Osteocyte (in vitro differentiated cells): ENCODE measurements around the gene CDK1. TPM values are rescaled to one million over a fixed set of nuclear protein-coding genes. Genes with fewer than 3 reads are reported as not detected.

Experiments
- DNase-seq: peaks from one replicate; pipeline ENCODE4 v3.0.0; 2021; ENCODE audit warnings: mixed read lengths; ENCODE audit not compliant: unreplicated experiment; ENCODE audit errors: extremely low spot score
- H3K27ac Mint-ChIP-seq: one replicate; pipeline ENCODE4 v1.8.0; 2021; ENCODE audit warnings: mild to moderate bottlenecking, mixed read lengths; ENCODE audit not compliant: unreplicated experiment
- H3K27me3 Mint-ChIP-seq: one replicate; pipeline ENCODE4 v1.8.0; 2021; ENCODE audit warnings: mixed read lengths; ENCODE audit not compliant: unreplicated experiment
- H3K36me3 Mint-ChIP-seq: one replicate; pipeline ENCODE4 v1.8.0; 2021; ENCODE audit warnings: mixed read lengths; ENCODE audit not compliant: unreplicated experiment
- H3K4me1 Mint-ChIP-seq: one replicate; pipeline ENCODE4 v1.8.0; 2021; ENCODE audit warnings: mixed read lengths; ENCODE audit not compliant: unreplicated experiment
- H3K4me3 Mint-ChIP-seq: one replicate; pipeline ENCODE4 v1.8.0; 2021; ENCODE audit warnings: mild to moderate bottlenecking, moderate library complexity, mixed read lengths; ENCODE audit not compliant: unreplicated experiment
- H3K9me3 Mint-ChIP-seq: one replicate; pipeline ENCODE4 v1.8.0; 2021; ENCODE audit warnings: mixed read lengths; ENCODE audit not compliant: unreplicated experiment
- total RNA-seq: library from RNA; stranded (reverse); gene quantifications from 2 replicates; pipeline ENCODE4 v1.2.1, GENCODE V29; 2021
- TF ChIP-seq, protein P1 (sequence below): fragments of 200-600 bp; sonication (generic); IDR thresholded peaks from 2 replicates; pipeline ENCODE4 v1.5.0; 2021; ENCODE audit warnings: antibody characterized with exemption, mild to moderate bottlenecking, moderate library complexity

CDK1 gene
- total RNA-seq, 1 donor from 2014 or later, result 13.1 TPM

DNA sequence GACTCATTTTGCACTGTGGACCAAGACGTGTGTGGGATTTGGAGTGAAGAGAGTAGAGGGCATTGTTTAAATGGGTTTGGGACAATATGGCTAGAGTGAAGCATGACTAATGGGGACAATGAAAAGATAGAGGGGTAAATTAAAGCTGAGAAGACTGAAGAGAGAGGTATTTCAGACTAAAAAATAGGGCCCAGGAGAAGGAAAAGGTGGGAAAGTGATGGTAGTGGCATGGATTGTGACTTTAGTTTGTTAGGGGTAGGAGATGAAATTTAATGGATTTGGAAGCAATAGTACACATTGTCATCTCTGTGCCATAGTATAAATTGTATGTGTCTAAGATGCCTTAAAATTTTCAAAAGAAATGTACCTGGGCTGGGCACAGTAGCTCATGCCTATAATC lies 18.2 kb downstream of the CDK1 start:
- Mint-ChIP-seq H3K4me3 (no peak overlapping the region), H3K27me3 (no peaks in the 10 kb centered on the region), H3K9me3 (no peaks in the 10 kb centered on the region), H3K27ac (no peak overlapping the region), H3K4me1 (peaks cover 23% of the 10 kb centered on the region), H3K36me3 (peaks cover 8% of the 10 kb centered on the region)
- TF ChIP-seq, protein P1, sequence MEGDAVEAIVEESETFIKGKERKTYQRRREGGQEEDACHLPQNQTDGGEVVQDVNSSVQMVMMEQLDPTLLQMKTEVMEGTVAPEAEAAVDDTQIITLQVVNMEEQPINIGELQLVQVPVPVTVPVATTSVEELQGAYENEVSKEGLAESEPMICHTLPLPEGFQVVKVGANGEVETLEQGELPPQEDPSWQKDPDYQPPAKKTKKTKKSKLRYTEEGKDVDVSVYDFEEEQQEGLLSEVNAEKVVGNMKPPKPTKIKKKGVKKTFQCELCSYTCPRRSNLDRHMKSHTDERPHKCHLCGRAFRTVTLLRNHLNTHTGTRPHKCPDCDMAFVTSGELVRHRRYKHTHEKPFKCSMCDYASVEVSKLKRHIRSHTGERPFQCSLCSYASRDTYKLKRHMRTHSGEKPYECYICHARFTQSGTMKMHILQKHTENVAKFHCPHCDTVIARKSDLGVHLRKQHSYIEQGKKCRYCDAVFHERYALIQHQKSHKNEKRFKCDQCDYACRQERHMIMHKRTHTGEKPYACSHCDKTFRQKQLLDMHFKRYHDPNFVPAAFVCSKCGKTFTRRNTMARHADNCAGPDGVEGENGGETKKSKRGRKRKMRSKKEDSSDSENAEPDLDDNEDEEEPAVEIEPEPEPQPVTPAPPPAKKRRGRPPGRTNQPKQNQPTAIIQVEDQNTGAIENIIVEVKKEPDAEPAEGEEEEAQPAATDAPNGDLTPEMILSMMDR, result no peak
- DNase-seq, result no peak

DNA sequence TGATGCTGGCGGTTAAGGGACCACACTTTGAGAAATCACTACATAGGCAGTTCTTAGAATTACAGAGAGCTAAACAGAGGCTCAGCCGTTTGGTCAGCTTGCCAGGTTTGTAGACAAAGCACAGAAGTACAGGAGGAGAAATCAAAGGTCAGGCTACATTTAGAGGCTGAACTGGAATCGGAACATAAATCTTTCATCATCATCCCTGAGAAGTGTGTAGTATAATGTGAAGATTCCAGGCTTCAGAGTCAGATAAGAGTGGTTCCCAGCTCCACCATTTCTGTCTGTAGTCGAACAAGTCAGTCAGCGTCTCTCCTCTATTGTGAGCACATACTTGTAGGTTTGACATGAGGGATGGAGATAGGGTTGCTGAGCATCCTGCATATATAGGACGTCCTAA lies 18.9 kb downstream of the CDK1 start:
- Mint-ChIP-seq H3K27me3 (no peaks in the 10 kb centered on the region), H3K36me3 (peaks cover 8% of the 10 kb centered on the region), H3K4me1 (peaks cover 27% of the 10 kb centered on the region), H3K9me3 (no peaks in the 10 kb centered on the region), H3K4me3 (no peak overlapping the region), H3K27ac (no peak overlapping the region)
- no peak for DNase-seq
- TF ChIP-seq, protein P1, result no peak

GRCh38 chr10:60798031-60798430 lies 19.8 kb downstream of the CDK1 start:
- Mint-ChIP-seq H3K36me3 (peaks cover 8% of the 10 kb centered on the region), H3K9me3 (no peaks in the 10 kb centered on the region), H3K27ac (no peak overlapping the region), H3K27me3 (no peaks in the 10 kb centered on the region), H3K4me3 (no peak overlapping the region), H3K4me1 (peaks cover 23% of the 10 kb centered on the region)
- no peak for DNase-seq
- TF ChIP-seq, protein P1, result no peak

DNA sequence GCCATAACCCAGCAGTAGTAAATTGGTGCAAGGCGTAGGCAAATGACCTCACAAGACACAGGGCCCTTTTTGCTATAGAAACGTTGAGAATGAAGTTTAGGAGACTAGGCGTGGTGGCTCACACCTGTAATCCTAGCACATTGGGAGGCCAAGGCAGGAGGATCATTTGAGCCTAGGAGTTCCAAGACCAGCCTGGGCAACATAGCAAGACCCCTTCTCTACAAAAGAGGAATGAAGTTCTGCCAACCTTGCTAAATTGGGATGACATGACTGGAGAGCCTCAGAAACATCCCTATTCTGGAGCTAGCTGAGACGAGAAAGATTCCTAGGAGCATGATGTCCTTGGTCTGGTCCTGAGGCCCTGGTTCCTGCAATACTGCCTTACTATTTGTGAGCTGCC lies 20.6 kb downstream of the CDK1 start:
- peaks cover 18% of the 10 kb centered on the region for H3K4me1 Mint-ChIP-seq
- no peak overlapping the region for H3K4me3 Mint-ChIP-seq
- H3K9me3 Mint-ChIP-seq, result no peaks in the 10 kb centered on the region
- H3K27me3 Mint-ChIP-seq, result no peaks in the 10 kb centered on the region
- H3K27ac Mint-ChIP-seq, result no peak overlapping the region
- H3K36me3 Mint-ChIP-seq, result peaks cover 4% of the 10 kb centered on the region
- DNase-seq, result no peak
- TF ChIP-seq, protein P1, result no peak

- no peak overlapping the region for H3K27ac Mint-ChIP-seq
- no peak for DNase-seq
- H3K27me3 Mint-ChIP-seq, result no peaks in the 10 kb centered on the region
- no peak overlapping the region for H3K4me3 Mint-ChIP-seq
- peaks cover 4% of the 10 kb centered on the region for H3K36me3 Mint-ChIP-seq
- TF ChIP-seq, protein P1, result no peak
- H3K9me3 Mint-ChIP-seq, result no peaks in the 10 kb centered on the region
- H3K4me1 Mint-ChIP-seq, result peaks cover 13% of the 10 kb centered on the region
Observed at GRCh38 chr10:60799971-60800650, 21.8 kb downstream of the CDK1 start.
